Measurements from ENCODE around the gene STMN3. TPM values are rescaled to one million over a fixed set of nuclear protein-coding genes. Genes with fewer than 3 reads are reported as not detected.

The STMN3 gene
- total RNA-seq, 1 experiment from 2014 or later = 27.9 TPM

GRCh38 chr20:63679799-63680305 is 26.6 kb upstream of the STMN3 start:
- H3K9me3 ChIP-seq = no peaks in the 10 kb centered on the region
- H3K27me3 ChIP-seq (replicated peaks; ENCODE audit: control insufficient read depth, insufficient read depth, low read length) = no peaks in the 10 kb centered on the region
- no peaks in the 10 kb centered on the region for H3K9me3 Mint-ChIP-seq (ENCODE audit: unreplicated experiment)
- no peak for TF ChIP-seq CTCF (IDR thresholded peaks at IDR 0.05; ENCODE audit: insufficient read depth in 1 of 2, low read depth in 1 of 2, low read length in 1 of 2, severe bottlenecking in 1 of 2, unreplicated experiment in 1 of 2)
- no TSS peak for BruUV-seq (replicated peaks)
- DNase-seq = no peak
- intact Hi-C loops (cut with micrococcal nuclease; ENCODE audit: unreplicated experiment) = no loop called here
- no peak overlapping the region for H3K4me3 ChIP-seq (ENCODE audit: low read depth, low read length)
- CTCF ChIA-PET = interaction anchor here (0.7 to 0.9 kb wide), 2 partner anchors 138 to 142 kb away, joined by 3 read pairs; no protein-coding TSS in a partner anchor
- H3K27me3 Mint-ChIP-seq (ENCODE audit: insufficient read depth, unreplicated experiment) = no peaks in the 10 kb centered on the region
- H3K4me1 Mint-ChIP-seq (ENCODE audit: low read depth, unreplicated experiment) = no peaks in the 10 kb centered on the region
- no peak overlapping the region for H3K4me3 Mint-ChIP-seq (ENCODE audit: unreplicated experiment)
- peaks cover 10% of the 10 kb centered on the region for H3K4me1 ChIP-seq
- no peak overlapping the region for H3K27ac Mint-ChIP-seq (ENCODE audit: unreplicated experiment)
- POLR2A ChIA-PET = no interaction called here
- H3K36me3 Mint-ChIP-seq (ENCODE audit: insufficient read depth, unreplicated experiment) = peaks cover 40% of the 10 kb centered on the region
- no peaks in the 10 kb centered on the region for H3K36me3 ChIP-seq (ENCODE audit: control insufficient read depth, insufficient read depth, low read length)

GRCh38 chr20:63678667-63679465 is 25.6 kb upstream of the STMN3 start:
- no peaks in the 10 kb centered on the region for H3K27me3 ChIP-seq (replicated peaks; ENCODE audit: control insufficient read depth, insufficient read depth, low read length)
- Mint-ChIP-seq H3K4me3 (ENCODE audit: unreplicated experiment) (no peak overlapping the region), H3K4me1 (ENCODE audit: low read depth, unreplicated experiment) (no peaks in the 10 kb centered on the region), H3K36me3 (ENCODE audit: insufficient read depth, unreplicated experiment) (peaks cover 37% of the 10 kb centered on the region), H3K27ac (ENCODE audit: unreplicated experiment) (no peak overlapping the region), H3K27me3 (ENCODE audit: insufficient read depth, unreplicated experiment) (no peaks in the 10 kb centered on the region), H3K9me3 (ENCODE audit: unreplicated experiment) (no peaks in the 10 kb centered on the region)
- POLR2A ChIA-PET = no interaction called here
- intact Hi-C loops (cut with micrococcal nuclease; ENCODE audit: unreplicated experiment) = no loop called here
- no peak overlapping the region for H3K4me3 ChIP-seq (ENCODE audit: low read depth, low read length)
- H3K36me3 ChIP-seq (ENCODE audit: control insufficient read depth, insufficient read depth, low read length) = no peaks in the 10 kb centered on the region
- H3K4me1 ChIP-seq = peaks cover 10% of the 10 kb centered on the region
- H3K9me3 ChIP-seq = no peaks in the 10 kb centered on the region
- DNase-seq = no peak
- CTCF ChIA-PET = interaction anchor here (0.7 kb wide), 1 partner anchor 137 kb away, joined by 3 read pairs; no protein-coding TSS in a partner anchor
- BruUV-seq (replicated peaks) = no TSS peak
- no peak for TF ChIP-seq CTCF (IDR thresholded peaks at IDR 0.05; ENCODE audit: insufficient read depth in 1 of 2, low read depth in 1 of 2, low read length in 1 of 2, severe bottlenecking in 1 of 2, unreplicated experiment in 1 of 2)

GRCh38 chr20:63678071-63678470 is 24.8 kb upstream of the STMN3 start:
- Mint-ChIP-seq H3K36me3 (ENCODE audit: insufficient read depth, unreplicated experiment) (peaks cover 33% of the 10 kb centered on the region), H3K4me3 (ENCODE audit: unreplicated experiment) (no peak overlapping the region), H3K27me3 (ENCODE audit: insufficient read depth, unreplicated experiment) (no peaks in the 10 kb centered on the region), H3K4me1 (ENCODE audit: low read depth, unreplicated experiment) (no peaks in the 10 kb centered on the region), H3K27ac (ENCODE audit: unreplicated experiment) (no peak overlapping the region), H3K9me3 (ENCODE audit: unreplicated experiment) (no peaks in the 10 kb centered on the region)
- H3K36me3 ChIP-seq (ENCODE audit: control insufficient read depth, insufficient read depth, low read length) = no peaks in the 10 kb centered on the region
- ChIA-PET POLR2A (no interaction called here), CTCF (no interaction called here)
- no peak for TF ChIP-seq CTCF (IDR thresholded peaks at IDR 0.05; ENCODE audit: insufficient read depth in 1 of 2, low read depth in 1 of 2, low read length in 1 of 2, severe bottlenecking in 1 of 2, unreplicated experiment in 1 of 2)
- H3K9me3 ChIP-seq = no peaks in the 10 kb centered on the region
- H3K4me1 ChIP-seq = peaks cover 8% of the 10 kb centered on the region
- no peak for DNase-seq
- no TSS peak for BruUV-seq (replicated peaks)
- no peak overlapping the region for H3K4me3 ChIP-seq (ENCODE audit: low read depth, low read length)
- intact Hi-C loops (cut with micrococcal nuclease; ENCODE audit: unreplicated experiment) = no loop called here
- no peaks in the 10 kb centered on the region for H3K27me3 ChIP-seq (replicated peaks; ENCODE audit: control insufficient read depth, insufficient read depth, low read length)

All from Caco-2 (cell line).